NCI-H2029 treated with DMSO at 0.1 percent for 48 hours (cell line): ENCODE results near the gene ACIN1.
"Not testable (repeated sequence)": the region's sequence is repeated elsewhere in the genome, so short reads cannot be mapped to it uniquely, and the experiment has no call there.

Experiments
- DNase-seq: peaks from one replicate; lab custom pipeline; 2025; lab: John Stamatoyannopoulos, UW

Gene ACIN1

DNA sequence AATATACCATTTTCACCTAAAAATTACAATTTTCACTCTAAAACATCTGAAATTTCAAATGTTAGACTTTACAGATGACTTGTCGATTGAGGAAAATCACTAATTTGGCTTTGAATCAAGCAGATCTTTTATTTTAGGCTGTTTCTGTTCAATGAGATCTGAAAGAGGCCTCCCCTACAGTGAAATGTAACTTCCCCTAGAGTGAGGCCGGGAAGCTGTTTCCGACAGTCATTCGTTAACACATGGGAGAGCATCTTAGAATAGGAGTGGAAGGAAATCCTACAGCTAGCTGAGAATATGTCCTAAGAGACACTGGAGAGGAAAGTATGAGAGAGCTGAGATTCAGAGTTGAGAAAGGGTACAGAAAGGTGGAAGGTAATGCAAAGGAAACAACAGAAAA is 79.3 kb downstream of the ACIN1 start:
- no peak for DNase-seq

DNA sequence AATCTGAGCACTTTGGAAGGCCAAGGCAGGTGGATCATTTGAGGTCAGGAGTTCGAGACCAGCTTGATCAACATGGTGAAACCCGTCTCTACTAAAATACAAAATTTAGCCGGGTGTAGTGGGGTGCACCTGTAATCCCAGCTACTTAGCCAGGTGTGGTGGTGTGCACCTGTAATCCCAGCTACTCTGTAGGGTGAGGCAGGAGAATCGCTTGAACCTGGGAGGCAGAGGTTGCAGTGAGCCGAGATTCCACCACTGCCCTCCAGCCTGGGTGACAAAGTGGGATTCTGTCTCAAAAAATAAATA is 81.2 kb downstream of the ACIN1 start:
- not testable (repeated sequence) for DNase-seq

DNA sequence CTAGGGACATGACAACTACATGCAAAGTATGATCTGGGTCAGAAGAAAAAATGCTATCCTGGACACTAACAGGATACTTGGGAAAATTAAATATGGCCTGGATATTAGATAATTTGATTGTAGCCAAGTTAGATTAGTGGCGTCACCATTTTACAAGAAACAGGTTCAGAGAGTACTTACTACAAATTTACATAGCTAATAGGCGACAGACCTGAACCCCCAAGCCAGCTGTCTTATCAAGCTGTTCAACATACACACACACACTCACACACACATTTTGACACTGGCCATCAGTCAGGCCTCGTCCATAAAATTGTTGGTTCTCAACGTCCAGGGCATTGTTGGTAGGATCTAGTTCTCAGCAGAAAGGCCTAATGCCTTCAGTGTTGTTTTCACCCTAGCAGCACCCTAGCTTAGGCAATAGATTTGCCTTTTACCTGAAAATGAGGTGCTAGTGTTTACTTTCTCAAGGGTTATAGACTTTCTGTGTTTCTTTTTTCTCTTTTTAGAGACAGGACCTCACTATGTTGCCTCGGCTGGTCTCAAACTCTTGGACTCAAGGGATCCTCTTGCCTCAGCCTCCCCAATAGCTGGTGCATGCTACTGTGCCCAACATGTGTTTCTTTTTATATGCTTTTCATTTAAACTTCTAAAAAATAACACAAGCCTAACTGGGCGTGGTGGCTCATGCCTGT is 81.7 kb downstream of the ACIN1 start:
- DNase-seq: no peak

DNA sequence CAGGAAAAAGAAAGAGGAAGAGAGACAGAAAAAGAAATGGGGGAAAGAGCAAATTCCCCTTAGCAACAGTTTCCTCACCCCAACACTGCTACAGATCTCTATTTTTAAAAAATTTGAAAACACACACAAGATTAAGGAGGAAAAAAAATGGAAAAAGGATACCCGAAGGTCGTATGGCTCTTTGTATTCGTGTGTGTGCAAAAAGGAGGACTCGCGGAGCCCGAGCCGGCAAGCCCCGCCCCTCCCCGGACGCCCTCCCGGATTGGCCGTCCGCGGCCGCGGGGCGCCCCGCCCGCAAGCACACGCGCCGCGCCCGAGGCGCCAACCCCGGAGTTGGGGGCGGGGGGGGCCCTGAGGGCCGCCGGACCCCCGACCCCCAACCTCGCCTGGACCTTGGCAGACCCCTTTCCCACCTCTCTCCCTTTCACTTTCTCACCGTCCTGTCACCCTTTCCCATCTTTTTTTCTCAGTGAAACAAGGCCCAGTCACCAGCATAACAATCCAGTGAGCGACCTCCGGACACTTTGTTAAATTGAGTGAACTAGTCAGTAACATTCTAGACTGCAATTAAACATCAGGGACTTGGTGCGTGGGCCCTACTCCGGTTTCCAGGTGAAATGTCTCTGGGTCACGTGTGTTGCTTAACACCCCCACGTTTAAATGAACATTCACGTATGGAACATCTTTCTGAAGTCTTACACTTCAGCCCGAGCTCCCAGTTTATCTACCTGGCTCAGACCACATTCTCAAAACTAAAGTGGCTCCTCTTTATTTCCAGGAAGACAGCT is 84.8 kb downstream of the ACIN1 start, which contains the start of gene C14orf93:
C14orf93 (minus strand) TSS at position 205 of the 788 bp plus-strand sequence. CDS start 11,120 bp downstream, outside the sequence.
- peak; percentile 99 for DNase-seq

DNA sequence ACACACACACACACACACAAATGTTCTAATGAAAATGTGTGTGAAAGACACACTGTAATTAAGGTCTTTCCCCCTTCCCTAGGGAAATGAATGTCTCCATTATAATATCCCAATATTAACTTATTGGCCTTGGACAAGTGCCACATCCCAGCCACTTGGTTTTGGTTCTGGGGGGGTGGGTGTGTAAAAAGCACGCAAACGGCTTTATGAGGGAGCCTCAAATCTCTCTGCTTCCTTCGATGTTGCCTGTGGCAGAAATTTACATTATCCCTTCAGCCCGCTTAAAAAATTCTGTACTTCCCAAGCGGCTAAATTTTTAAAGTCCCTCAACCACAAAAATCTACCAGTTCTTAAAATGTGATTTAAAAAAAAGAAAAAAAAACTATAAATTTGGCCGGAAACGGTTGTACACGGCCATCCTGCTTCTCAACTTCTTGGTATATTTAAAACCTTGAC is 85.4 kb downstream of the ACIN1 start:
- DNase-seq: no peak

DNA sequence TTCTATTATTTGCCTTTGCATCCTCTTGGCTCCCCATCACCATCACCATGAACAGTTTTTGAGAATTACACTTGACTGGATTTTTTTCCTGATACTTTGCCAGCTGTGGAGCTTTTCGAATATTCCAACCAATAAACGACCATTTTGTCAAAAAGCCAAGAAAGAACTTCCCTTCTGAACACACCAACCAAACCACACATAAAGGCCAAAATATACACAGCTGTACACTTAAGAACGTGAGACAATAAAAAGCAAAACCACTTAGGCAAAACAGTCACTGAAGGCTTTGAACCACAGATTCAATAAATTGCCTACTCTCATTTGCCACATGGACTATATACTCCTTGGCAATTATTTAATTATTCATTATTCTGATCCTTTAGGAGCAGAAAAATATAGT is 86.1 kb downstream of the ACIN1 start:
- DNase-seq: peak; percentile 98
